SH-SY5Y (cell line): ENCODE results near the gene CBX4.

ENCODE experiments used
- GATA2 ChIP-seq: IDR thresholded peaks from 2 replicates; pipeline ENCODE4 v1.6.1; 2011; ENCODE audit warnings: mild to moderate bottlenecking, low read depth, low read length
- GATA3 ChIP-seq: IDR thresholded peaks from 2 replicates; pipeline ENCODE4 v1.6.1; 2011; ENCODE audit warnings: low read depth, mild to moderate bottlenecking, low read length, moderate library complexity

CBX4 gene

GRCh38 chr17:79831265-79832217 is 7.7 kb downstream of the CBX4 start:
- TF ChIP-seq GATA2 (no peak), GATA3 (no peak)

- no peak for TF ChIP-seq GATA2
- TF ChIP-seq GATA3, result no peak
Measured at GRCh38 chr17:79830763-79831264, 8.4 kb downstream of the CBX4 start.

- no peak for TF ChIP-seq GATA3
Measured at GRCh38 chr17:79830303-79830702, 8.9 kb downstream of the CBX4 start.

GRCh38 chr17:79829457-79829856 is 9.8 kb downstream of the CBX4 start:
- no peak for TF ChIP-seq GATA2
- no peak for TF ChIP-seq GATA3

GRCh38 chr17:79829004-79829403 is 10.2 kb downstream of the CBX4 start:
- TF ChIP-seq GATA2 (no peak), GATA3 (no peak)

GRCh38 chr17:79826841-79827578 is 12.2 kb downstream of the CBX4 start:
- TF ChIP-seq GATA3 (no peak), GATA2 (no peak)

- no peak for TF ChIP-seq GATA3
- no peak for TF ChIP-seq GATA2
Measured at GRCh38 chr17:79826204-79826680, 13.0 kb downstream of the CBX4 start.

GRCh38 chr17:79825580-79825921 is 13.7 kb downstream of the CBX4 start:
- TF ChIP-seq GATA3 (no peak), GATA2 (no peak)

GRCh38 chr17:79824893-79825579 is 14.2 kb downstream of the CBX4 start:
- no peak for TF ChIP-seq GATA3
- TF ChIP-seq GATA2, result no peak

GRCh38 chr17:79824234-79824633 is 15.0 kb downstream of the CBX4 start:
- TF ChIP-seq GATA2 (no peak), GATA3 (no peak)

GRCh38 chr17:79822583-79823124 is 16.6 kb downstream of the CBX4 start:
- TF ChIP-seq GATA2 (no peak), GATA3 (no peak)

GRCh38 chr17:79821331-79822095 is 17.7 kb downstream of the CBX4 start:
- no peak for TF ChIP-seq GATA3
- no peak for TF ChIP-seq GATA2

- TF ChIP-seq GATA2 (no peak), GATA3 (no peak)
Measured at GRCh38 chr17:79820959-79821330, 18.3 kb downstream of the CBX4 start.
